ENCODE data around the gene CSTF1. TPM values are rescaled to one million over a fixed set of nuclear protein-coding genes. Genes with fewer than 3 reads are reported as not detected.

The CSTF1 gene
- polyA plus RNA-seq, 1 of the 3 experiments (the other 2 are of a cell fraction) = 23.4 TPM

DNA sequence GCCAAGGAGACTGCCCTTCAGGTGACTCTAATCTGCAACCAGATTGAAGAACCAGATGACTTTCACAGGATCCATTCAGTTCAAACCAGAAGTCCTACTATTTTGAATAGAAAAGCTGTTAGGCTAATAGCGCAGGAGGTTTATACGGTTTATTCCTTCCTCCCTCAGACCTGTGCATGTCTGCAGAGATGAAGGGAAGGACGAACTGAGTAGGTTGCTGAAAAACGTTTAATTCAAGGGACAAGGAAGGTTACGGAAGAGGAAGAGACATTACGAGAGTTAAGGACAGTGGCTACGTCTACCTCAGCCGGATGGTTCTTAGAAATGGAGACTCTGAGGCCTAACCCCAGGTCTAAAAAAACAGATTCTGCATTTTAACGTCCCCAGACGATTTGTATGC, 1.4 kb upstream of the CSTF1 start (continued):
- TF ChIP-seq NFIC (IDR thresholded peaks at IDR 0.05; ENCODE audit: borderline replicate concordance) (no peak), TAF1 (IDR thresholded peaks at IDR 0.05; ENCODE audit: borderline replicate concordance, low read depth, low read length) (no peak)

DNA sequence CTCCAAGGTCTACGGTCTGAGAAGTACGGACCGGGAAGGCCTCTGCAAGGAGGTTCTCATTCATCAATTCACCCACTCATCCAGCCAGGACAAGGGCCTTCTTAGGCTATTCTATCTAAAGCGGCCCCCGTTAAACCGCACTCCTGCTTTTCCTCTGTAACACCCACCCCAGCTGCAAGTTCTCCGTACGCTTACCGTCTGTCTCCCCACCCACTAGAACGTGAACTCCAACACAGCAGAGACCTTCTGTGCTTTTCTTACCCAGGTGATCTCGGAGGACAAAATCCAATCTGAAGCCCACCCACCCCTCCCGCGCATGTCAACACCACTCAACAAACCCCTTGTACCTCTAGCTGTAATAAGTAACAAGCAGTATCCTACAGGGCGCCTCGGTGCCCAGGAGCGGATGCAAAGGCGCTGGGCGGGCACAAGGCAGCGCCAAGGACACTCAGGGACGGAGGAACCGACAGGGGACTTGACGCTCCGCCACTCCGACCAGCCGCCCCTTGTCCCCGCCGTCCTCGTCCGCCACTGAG, 781 bp upstream of the CSTF1 start:
- ChIA-PET POLR2A (interaction anchor here (1.2 kb wide), 2 partner anchors 32 to 33 kb away, joined by 3 to 4 read pairs; partner anchors contain the start of gene FAM210B), CTCF (interaction anchor here (0.6 kb wide), 1 partner anchor 963 kb away, joined by 3 read pairs; no protein-coding TSS in a partner anchor)
- no peak for DNase-seq

More for the DNA sequence above, 781 bp upstream of the CSTF1 start:
- under 1% methylated on average over 26 of the region's 29 CpGs for WGBS (ENCODE audit: low lambda C conversion rate)
- Histone ChIP-seq H3K4me3 (ENCODE audit: low read depth in 2 of 2, low read length in 1 of 2) (peak overlapping the region; percentile 84 to 98), H3K4me1 (ENCODE audit: control insufficient read depth in 1 of 2, insufficient read depth in 2 of 2, low read depth in 1 of 2, low read length in 1 of 2) (peaks cover 14 to 18% of the 10 kb centered on the region in 2 experiments; a peak in 2 of 4 replicates), H3K27ac (ENCODE audit: low read depth in 2 of 2, low read length in 1 of 2) (peak overlapping the region; percentile 84 to 96), H3K4me2 (peak overlapping the region; percentile 87), H2AFZ (ENCODE audit: low read depth) (peak overlapping the region; percentile 83), H4K20me1 (ENCODE audit: insufficient read depth) (no peaks in the 10 kb centered on the region), H3K9me3 (no peaks in the 10 kb centered on the region), H3K9ac (peak overlapping the region; percentile 86), H3K9me2 (no peaks in the 10 kb centered on the region), H3K36me3 (replicated peaks in 1 of 2; ENCODE audit: control insufficient read depth in 1 of 2, insufficient read depth in 2 of 2, low read length in 1 of 2) (peaks cover 24 to 31% of the 10 kb centered on the region in 2 experiments), H3K27me3 (ENCODE audit: insufficient read depth) (no peaks in the 10 kb centered on the region), H3F3A (replicated peaks; ENCODE audit: insufficient read depth) (peaks cover 1% of the 10 kb centered on the region), H3K79me2 (ENCODE audit: insufficient read depth) (peaks cover 86% of the 10 kb centered on the region)
- TF ChIP-seq EP300 (IDR thresholded peaks at IDR 0.05; ENCODE audit: borderline replicate concordance in 1 of 2, low read depth in 1 of 2, low read length in 1 of 2) (no peak), SIN3A (IDR thresholded peaks at IDR 0.05; ENCODE audit: borderline replicate concordance, low read depth, low read length) (no peak), RAD21 (IDR thresholded peaks at IDR 0.05; ENCODE audit: low read length) (no peak), SMC3 (IDR thresholded peaks at IDR 0.05; ENCODE audit: low read depth, low read length) (no peak), FOXJ3 (CRISPR knock-in tag; IDR thresholded peaks at IDR 0.05) (no peak), RXRA (IDR thresholded peaks at IDR 0.05; ENCODE audit: borderline replicate concordance, low read depth) (no peak), MEF2A (IDR thresholded peaks at IDR 0.05; ENCODE audit: borderline replicate concordance, low read depth) (no peak), POLR2AphosphoS5 (IDR thresholded peaks at IDR 0.05; ENCODE audit: low read depth, low read length) (no peak), CTCF (IDR thresholded peaks at IDR 0.05) (no peak), FOSL2 (IDR thresholded peaks at IDR 0.05; ENCODE audit: borderline replicate concordance, low read depth) (no peak), TEAD4 (IDR thresholded peaks at IDR 0.05; ENCODE audit: borderline replicate concordance, insufficient read depth) (no peak), CHD2 (IDR thresholded peaks at IDR 0.05; ENCODE audit: low read length, partially characterized antibody) (no peak), JUND (IDR thresholded peaks at IDR 0.05) (no peak), GABPA (IDR thresholded peaks at IDR 0.05; ENCODE audit: low read depth) (no peak)
- TF ChIP-seq, protein P1, sequence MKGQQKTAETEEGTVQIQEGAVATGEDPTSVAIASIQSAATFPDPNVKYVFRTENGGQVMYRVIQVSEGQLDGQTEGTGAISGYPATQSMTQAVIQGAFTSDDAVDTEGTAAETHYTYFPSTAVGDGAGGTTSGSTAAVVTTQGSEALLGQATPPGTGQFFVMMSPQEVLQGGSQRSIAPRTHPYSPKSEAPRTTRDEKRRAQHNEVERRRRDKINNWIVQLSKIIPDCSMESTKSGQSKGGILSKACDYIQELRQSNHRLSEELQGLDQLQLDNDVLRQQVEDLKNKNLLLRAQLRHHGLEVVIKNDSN (IDR thresholded peaks at IDR 0.05; ENCODE audit: borderline replicate concordance, low read depth) = no peak
